ENCODE data around the gene ICAM3.
"Not testable (repeated sequence)": the region's sequence is repeated elsewhere in the genome, so short reads cannot be mapped to it uniquely, and the experiment has no call there.

The ICAM3 gene

GRCh38 chr19:10344780-10345179, 5.4 kb upstream of the ICAM3 start:
- DNase-seq = no peak

- DNase-seq = no peak
These were observed 4.1 kb upstream of the ICAM3 start for GRCh38 chr19:10343495-10343894.

GRCh38 chr19:10339977-10340376, 553 bp upstream of the ICAM3 start:
- DNase-seq = no peak

- DNase-seq = no peak
These were observed 484 bp downstream of the ICAM3 start for GRCh38 chr19:10338940-10339339.

GRCh38 chr19:10336725-10337124, 2.7 kb downstream of the ICAM3 start:
- DNase-seq = not testable (repeated sequence)

- DNase-seq = no peak
These were observed 4.0 kb downstream of the ICAM3 start for GRCh38 chr19:10335352-10335985.

GRCh38 chr19:10334588-10335351, 4.7 kb downstream of the ICAM3 start:
- DNase-seq = peak; percentile 41

- DNase-seq = no peak
These were observed 5.5 kb downstream of the ICAM3 start for GRCh38 chr19:10333758-10334587.

- DNase-seq = peak; percentile 97
These were observed 6.3 kb downstream of the ICAM3 start, which contains the start of gene RAVER1 for GRCh38 chr19:10332965-10333757. RAVER1 (minus strand) TSS chr19:10333529; CDS start chr19:10333507, 22 bp downstream.

GRCh38 chr19:10332158-10332964, 7.1 kb downstream of the ICAM3 start:
- DNase-seq = no peak

GRCh38 chr19:10329555-10329954, 9.9 kb downstream of the ICAM3 start:
- DNase-seq = no peak

- DNase-seq = no peak
These were observed 10.6 kb downstream of the ICAM3 start for GRCh38 chr19:10328558-10329429.

GRCh38 chr19:10327793-10328192, 11.6 kb downstream of the ICAM3 start:
- DNase-seq = no peak

GRCh38 chr19:10325732-10326131, 13.7 kb downstream of the ICAM3 start:
- no peak for DNase-seq

- DNase-seq = no peak
These were observed 17.3 kb downstream of the ICAM3 start for GRCh38 chr19:10321874-10322835.

- no peak for DNase-seq
These were observed 18.0 kb downstream of the ICAM3 start for GRCh38 chr19:10321417-10321797.

GRCh38 chr19:10320602-10321416, 18.6 kb downstream of the ICAM3 start:
- DNase-seq = no peak

- no peak for DNase-seq
These were observed 20.4 kb downstream of the ICAM3 start for GRCh38 chr19:10318807-10319682.
